Heart right ventricle (tissue), 16 donors: Measurements from ENCODE around the gene GSTM3. TPM values are rescaled to one million over a fixed set of nuclear protein-coding genes. Genes with fewer than 3 reads are reported as not detected.

ENCODE experiments used
- ATAC-seq, 8 donors: fragments of 200-7000 bp; cut with Tn5 transposase; one replicate each; pipeline ENCODE4 v1.9.1; 2020; ENCODE audit warnings: mild to moderate bottlenecking in 8 of 8, moderate library complexity in 8 of 8, moderate number of reproducible peaks in 1 of 8
- DNase-seq, 2 donors: peaks; one replicate each; pipeline ENCODE4 v3.0.0-alpha.2; 2020
- H3K27ac ChIP-seq, 10 donors: fragments of 200-600 bp; sonication (generic) in 2 of 10; one replicate each; pipeline versions ENCODE4 v1.5.0 to v1.8.0; 2020 to 2022; ENCODE audit warnings: mild to moderate bottlenecking in 3 of 10
- H3K27me3 ChIP-seq, 7 donors: fragments of 200-600 bp; one replicate each; pipeline ENCODE4 v1.8.0; 2021 to 2022; ENCODE audit warnings: mild to moderate bottlenecking in 2 of 7
- H3K36me3 ChIP-seq, 9 donors: fragments of 200-600 bp; sonication (generic) in 1 of 9; one replicate each; pipeline versions ENCODE4 v1.5.0 to v1.8.0; 2020 to 2022; ENCODE audit warnings: mild to moderate bottlenecking in 2 of 9
- H3K4me1 ChIP-seq, 9 donors: fragments of 200-600 bp; sonication (generic) in 1 of 9; one replicate each; pipeline versions ENCODE4 v1.5.0 to v1.8.0; 2020 to 2022; ENCODE audit warnings: mild to moderate bottlenecking in 4 of 9
- H3K4me3 ChIP-seq, 10 donors: fragments of 200-600 bp; sonication (generic) in 2 of 10; one replicate each; pipeline versions ENCODE4 v1.5.0 to v1.8.0; 2020 to 2022; ENCODE audit warnings: mild to moderate bottlenecking in 7 of 10, moderate library complexity in 2 of 10
- H3K9me3 ChIP-seq, 11 donors: fragments of 200-600 bp in 10 of 11; sonication (generic) in 2 of 11; one replicate each; pipeline versions ENCODE4 v1.5.0 to v1.8.0; 2013 to 2022; ENCODE audit warnings: mild to moderate bottlenecking in 2 of 11, control low read depth in 1 of 11, moderate library complexity in 1 of 11
- WGBS, 2 donors: extraction: QIAGEN DNeasy Blood & Tissue Kit; methylation state at CpG; one replicate each; pipeline ENCODE4 v1.1.7; 2013; ENCODE audit warnings: inconsistent platforms in 1 of 2; 5-methylcytosine and 5-hydroxymethylcytosine counted together
- intact Hi-C, 10 donors: fragments of 100-400 bp; cut with DNase I; formaldehyde crosslinking; loops; one replicate each; pipeline versions ENCODE4 v1.11.1 to v1.14.2; 2022
- polyA plus RNA-seq, 2 donors: library from polyadenylated mRNA; stranded (reverse); fragments of 200-250 nt; gene quantifications; one replicate each; pipeline ENCODE4 v1.2.3, GENCODE V29; 2013
- total RNA-seq, 10 donors: library from RNA; stranded (reverse); fragmentation: NEBNext Ultra II Directional in 3 of 10; extraction: Animal tissue kit (Norgen Biotek cat#: 25700) in 3 of 10; gene quantifications; one replicate each; pipeline versions ENCODE4 v1.2.1 to v1.2.4, GENCODE V29; 2021 to 2023
- TF ChIP-seq, protein P1 (sequence below), 9 donors: fragments of 200-600 bp; sonication (generic) in 2 of 9; IDR thresholded peaks; one replicate each; pipeline versions ENCODE4 v1.5.0 to v1.8.0; 2021 to 2022; ENCODE audit warnings: antibody characterized with exemption in 9 of 9, mild to moderate bottlenecking in 5 of 9, moderate library complexity in 1 of 9
- donor health status: Arrhythmogenic right ventricular cardiomyopathy.
- donor health status: ischemic (EF 13 %, LVEDD 7.1; RV severe dilation, severe dysfunction).
- donor health status: healthy with polysubstance abuse.
- donor health status: DM: no; HTN: yes; CAD: no.
- donor health status: DM: no; HTN: no; CAD: no.
- donor health status: ischemic (EF 25% LVEDD 6.9; RV normal size, moderate dysfunction).
- donor health status: ischemic (EF 25% LVEDD 5.7; RV mildly dilated, moderate dysfunction).
- donor health status: healthy.
- donor health status: DM: yes; HTN: yes; CAD: no.
- donor health status: Ischemic cardiomyopathy.
- donor health status: ischemic (EF 35%, LVEDD 5.7; RV mildly dilated, moderate dysfunction).
- donor health status: nonischemic (EF 11% LVEDD 7.7; RV severe dilation, severe dysfunction).
- donor health status: DM: yes; HTN: yes; CAD: no.
- donor health status: PGD.
- donor health status: ischemic (EF 29% LVEDD 5.4; RV normal size, mild dysfunction).
- donor health status: nonischemic (EF 23%, LVEDD 6.1; RV moderate dilation, normal function).

The GSTM3 gene
- total and polyA plus RNA-seq, 12 donors, result 49.0 to 289 (median 99.3) TPM

DNA sequence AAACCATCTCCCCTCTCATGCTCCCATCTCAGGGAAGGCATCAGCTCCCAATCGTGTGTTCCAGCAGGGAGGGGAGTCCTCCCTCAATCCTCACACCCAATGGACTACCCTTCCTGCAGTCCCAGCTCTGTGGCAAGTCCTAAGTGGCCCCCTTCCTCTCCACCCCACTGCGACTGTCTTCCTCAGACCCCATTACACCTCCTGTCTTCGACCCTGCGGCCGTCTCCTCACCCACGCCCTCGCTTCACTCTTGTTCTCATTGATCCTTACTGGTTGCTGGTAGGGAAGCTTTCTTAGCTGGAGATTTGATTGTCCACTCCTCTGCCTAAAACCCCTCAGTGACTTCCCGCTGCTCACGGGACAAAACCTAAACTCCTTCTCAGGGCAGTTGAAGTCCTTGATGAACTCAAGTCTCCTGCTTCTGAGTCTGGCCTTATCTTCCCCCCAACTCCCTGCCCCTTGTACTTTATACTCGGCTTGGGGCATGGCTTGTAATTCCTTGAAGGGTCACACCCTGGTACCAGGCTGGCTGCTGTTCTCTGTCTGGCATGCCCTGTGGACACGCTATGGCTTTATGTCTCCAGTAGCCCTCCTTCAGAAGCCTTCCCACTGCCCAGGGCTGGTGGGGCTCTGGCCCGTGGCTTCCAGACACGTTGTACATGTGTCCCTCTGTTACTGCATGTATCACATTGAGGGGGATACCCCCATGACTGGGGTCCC is 25.2 kb upstream of the GSTM3 start:
- no peak for ATAC-seq
- intact Hi-C loops, result no loop called here
- H3K27ac ChIP-seq, result no peak overlapping the region

DNA sequence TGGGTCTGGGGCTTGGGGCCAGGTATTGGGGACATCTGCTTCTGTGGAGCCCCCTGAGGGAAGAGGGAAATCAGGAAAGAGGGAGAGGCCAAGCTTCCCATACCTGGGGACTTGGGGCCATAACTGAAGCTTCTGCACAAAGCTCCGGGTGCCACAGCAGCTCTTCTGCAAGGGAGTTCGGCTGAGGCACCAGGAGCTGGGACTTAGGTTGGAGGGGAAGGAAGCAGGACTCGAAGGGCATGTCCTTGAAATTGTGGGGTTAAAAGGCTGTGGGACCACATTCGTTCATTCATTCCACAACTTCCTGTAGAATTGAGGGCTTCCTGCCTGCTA is 24.6 kb upstream of the GSTM3 start:
- Histone ChIP-seq H3K27ac (no peak overlapping the region), H3K27me3 (no peaks in the 10 kb centered on the region), H3K4me3 (no peak overlapping the region), H3K4me1 (peaks cover 0 to 35% (median 15%) of the 10 kb centered on the region in 9 donors), H3K36me3 (no peaks in the 10 kb centered on the region), H3K9me3 (no peaks in the 10 kb centered on the region)
- TF ChIP-seq, protein P1, sequence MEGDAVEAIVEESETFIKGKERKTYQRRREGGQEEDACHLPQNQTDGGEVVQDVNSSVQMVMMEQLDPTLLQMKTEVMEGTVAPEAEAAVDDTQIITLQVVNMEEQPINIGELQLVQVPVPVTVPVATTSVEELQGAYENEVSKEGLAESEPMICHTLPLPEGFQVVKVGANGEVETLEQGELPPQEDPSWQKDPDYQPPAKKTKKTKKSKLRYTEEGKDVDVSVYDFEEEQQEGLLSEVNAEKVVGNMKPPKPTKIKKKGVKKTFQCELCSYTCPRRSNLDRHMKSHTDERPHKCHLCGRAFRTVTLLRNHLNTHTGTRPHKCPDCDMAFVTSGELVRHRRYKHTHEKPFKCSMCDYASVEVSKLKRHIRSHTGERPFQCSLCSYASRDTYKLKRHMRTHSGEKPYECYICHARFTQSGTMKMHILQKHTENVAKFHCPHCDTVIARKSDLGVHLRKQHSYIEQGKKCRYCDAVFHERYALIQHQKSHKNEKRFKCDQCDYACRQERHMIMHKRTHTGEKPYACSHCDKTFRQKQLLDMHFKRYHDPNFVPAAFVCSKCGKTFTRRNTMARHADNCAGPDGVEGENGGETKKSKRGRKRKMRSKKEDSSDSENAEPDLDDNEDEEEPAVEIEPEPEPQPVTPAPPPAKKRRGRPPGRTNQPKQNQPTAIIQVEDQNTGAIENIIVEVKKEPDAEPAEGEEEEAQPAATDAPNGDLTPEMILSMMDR (IDR thresholded peaks at IDR 0.05), result no peak
- 73 to 83% methylated on average over 4 of the region's 4 CpGs for WGBS, 2 donors
- no peak for ATAC-seq
- DNase-seq, result peak in 1 of 2 donors; percentile 3
- intact Hi-C loops, result no loop called here

More for the DNA sequence above, 25.2 kb upstream of the GSTM3 start:
- peaks cover 0 to 34% (median 10%) of the 10 kb centered on the region in 9 donors for H3K4me1 ChIP-seq
- no peaks in the 10 kb centered on the region for H3K9me3 ChIP-seq
- TF ChIP-seq, protein P1 (IDR thresholded peaks at IDR 0.05), result no peak
- no peak overlapping the region for H3K4me3 ChIP-seq
- 76 to 88% methylated on average over 13 of the region's 13 CpGs for WGBS, 2 donors
- no peaks in the 10 kb centered on the region for H3K36me3 ChIP-seq
- no peaks in the 10 kb centered on the region for H3K27me3 ChIP-seq
- DNase-seq, result peak in 1 of 2 donors; percentile 4

DNA sequence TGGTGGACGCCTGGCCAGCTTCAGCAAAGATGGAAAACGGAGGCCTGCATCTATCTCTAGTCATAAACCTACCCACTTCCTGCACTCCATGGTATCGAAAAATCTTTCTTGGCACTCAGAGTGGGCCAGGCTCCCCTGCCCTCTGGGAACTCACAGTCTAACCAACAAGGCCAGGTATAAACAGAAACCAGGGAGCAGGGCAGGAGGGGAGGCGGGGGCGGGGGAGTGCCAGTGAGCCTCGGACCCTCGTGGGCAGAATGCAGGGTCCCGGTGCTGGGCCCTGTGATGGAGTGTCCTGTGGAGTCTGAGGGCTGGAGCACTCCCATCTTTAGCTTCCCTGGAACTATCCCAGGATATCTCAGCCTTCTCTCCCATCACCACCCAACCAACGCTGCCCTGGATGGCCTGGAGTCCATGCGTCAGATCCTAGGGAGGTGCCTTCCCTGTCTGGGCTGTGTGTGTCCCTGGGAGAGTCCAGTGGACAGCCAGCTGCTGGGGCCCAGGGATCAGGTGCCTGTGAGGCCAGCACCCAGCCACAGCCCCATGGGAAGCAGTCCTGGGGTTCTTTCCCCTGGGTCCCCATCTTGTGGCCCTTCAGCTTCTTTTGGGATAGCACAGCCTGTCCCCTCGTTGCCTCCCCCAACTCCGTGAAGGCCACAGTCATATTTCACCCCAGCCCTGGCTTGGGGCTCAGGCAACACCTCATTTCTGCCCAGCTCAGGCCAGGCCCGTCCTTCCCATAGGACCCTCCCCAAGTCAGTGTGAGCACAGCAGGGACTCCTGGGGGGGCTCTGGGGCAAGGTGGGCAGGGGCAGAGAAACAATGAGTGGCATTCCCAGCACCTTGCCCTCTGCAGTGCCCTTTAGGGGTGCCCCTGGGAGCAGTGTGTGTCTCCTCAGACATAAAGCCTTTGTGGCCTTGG is 24.0 kb upstream of the GSTM3 start:
- no peaks in the 10 kb centered on the region for H3K36me3 ChIP-seq
- WGBS, 2 donors, result 94 to 95% methylated on average over 13 of the region's 13 CpGs
- H3K4me1 ChIP-seq, result peaks cover 0 to 33% (median 12%) of the 10 kb centered on the region in 9 donors
- no peak overlapping the region for H3K27ac ChIP-seq
- peak in 1 of 2 donors; percentile 9 for DNase-seq
- TF ChIP-seq, protein P1 (IDR thresholded peaks at IDR 0.05), result no peak
- H3K4me3 ChIP-seq, result no peak overlapping the region
- no peak for ATAC-seq
- H3K9me3 ChIP-seq, result no peaks in the 10 kb centered on the region
- intact Hi-C loops, result loop anchor here in 1 of 10 donors (5.0 kb wide), 1 partner anchor 223 kb away; no protein-coding TSS in a partner anchor
- no peaks in the 10 kb centered on the region for H3K27me3 ChIP-seq

GRCh38 chr1:109763646-109764415 is 23.0 kb upstream of the GSTM3 start, which contains the start of gene EPS8L3:
TSS of gene EPS8L3 (minus strand) at chr1:109763923. CDS start at chr1:109761749, 2,174 bp downstream.
- Histone ChIP-seq H3K4me3 (no peak within 1 kb of the TSS), H3K9me3 (no peaks in the 10 kb centered on the region), H3K4me1 (peaks cover 0 to 33% (median 12%) of the 10 kb centered on the region in 9 donors), H3K27ac (peak within 1 kb of the TSS in 2 of 10 donors; percentile 39 to 73), H3K27me3 (no peaks in the 10 kb centered on the region), H3K36me3 (no peaks in the 10 kb centered on the region)
- ATAC-seq (no peak), DNase-seq (peak in 1 of 2 donors; percentile 6)
- intact Hi-C loops, result loop anchor here in 1 of 10 donors (5.0 kb wide), 1 partner anchor 222 kb away; no protein-coding TSS in a partner anchor
- 93 to 94% methylated on average over 11 of the region's 11 CpGs for WGBS, 2 donors
- TF ChIP-seq, protein P1 (IDR thresholded peaks at IDR 0.05), result no peak
